Psoas muscle (tissue), 8 donors: ENCODE measurements around the gene NT5DC4. TPM values are rescaled to one million over a fixed set of nuclear protein-coding genes. Genes with fewer than 3 reads are reported as not detected.

ENCODE experiments used
- ATAC-seq, 4 donors: fragments of 200-7000 bp; cut with Tn5 transposase; one replicate each; pipeline ENCODE4 v1.9.1; 2020; ENCODE audit warnings: moderate library complexity in 3 of 4, mild to moderate bottlenecking in 2 of 4
- DNase-seq, 2 donors: peaks; one replicate each; pipeline ENCODE4 v3.0.0-alpha.2; 2020
- H3K27ac ChIP-seq: fragments of 200-600 bp; one replicate; pipeline ENCODE4 v1.8.0; 2022
- H3K27me3 ChIP-seq, 3 donors: fragments of 200-600 bp in 1 of 3; one replicate each; pipeline versions ENCODE4 v1.6.1 to v1.8.0; 2013 to 2022; ENCODE audit warnings: low read length in 2 of 3, mild to moderate bottlenecking in 2 of 3, moderate library complexity in 1 of 3; ENCODE audit not compliant: insufficient read depth in 3 of 3
- H3K36me3 ChIP-seq, 2 donors: fragments of 200-600 bp in 1 of 2; one replicate each; pipeline versions ENCODE4 v1.6.1 to v1.8.0; 2013 to 2022; ENCODE audit warnings: low read depth in 1 of 2, mild to moderate bottlenecking in 1 of 2, moderate library complexity in 1 of 2; ENCODE audit not compliant: insufficient read depth in 1 of 2
- H3K4me1 ChIP-seq: fragments of 200-600 bp; one replicate; pipeline ENCODE4 v1.8.0; 2022
- H3K4me3 ChIP-seq: fragments of 200-600 bp; one replicate; pipeline ENCODE4 v1.8.0; 2022; ENCODE audit warnings: mild to moderate bottlenecking
- H3K9me3 ChIP-seq: fragments of 200-600 bp; one replicate; pipeline ENCODE4 v1.8.0; 2022
- CTCF ChIP-seq: fragments of 200-600 bp; IDR thresholded peaks from one replicate; pipeline ENCODE4 v1.8.0; 2022; ENCODE audit warnings: antibody characterized with exemption
- WGBS, 3 donors: extraction: QIAGEN DNeasy Blood & Tissue Kit; methylation state at CpG; one replicate each; pipeline versions ENCODE4 v1.1.6 to v1.1.7; 2013; 5-methylcytosine and 5-hydroxymethylcytosine counted together
- intact Hi-C, 2 donors: fragments of 100-400 bp; cut with DNase I; formaldehyde crosslinking; loops; one replicate each; pipeline versions ENCODE4 v1.11.0 to v1.14.2; 2022
- polyA plus RNA-seq, 3 donors: library from polyadenylated mRNA; stranded (reverse); fragments of 200-250 nt; gene quantifications; one replicate each; pipeline ENCODE4 v1.2.3, GENCODE V29; 2013
- total RNA-seq, 4 donors: library from RNA; stranded (reverse); fragmentation: NEBNext Ultra II Directional in 2 of 4; extraction: Animal tissue kit (Norgen Biotek cat#: 25700) in 2 of 4; gene quantifications; one replicate each; pipeline versions ENCODE4 v1.2.1 to v1.2.4, GENCODE V29; 2021 to 2023
- donor health status: healthy with polysubstance abuse.
- donor health status: DM: no; HTN: no; CAD: no; lungs with moderate emphysema.
- donor health status: Bipolar disorder and iron deficiency.
- donor health status: healthy.
- donor health status: DM: yes; HTN: yes; CAD: no.
- donor health status: DM: no; HTN: no; CAD: no.
- donor health status: DM: no; HTN: no; CAD: no.
- donor health status: DM: yes; HTN: yes; CAD: no.

NT5DC4 gene
- total and polyA plus RNA-seq, 7 donors = not detected

- no peak for ATAC-seq
Measured at GRCh38 chr2:112685271-112685884, 35.4 kb upstream of the NT5DC4 start.

GRCh38 chr2:112686348-112687217 lies 34.2 kb upstream of the NT5DC4 start:
- intact Hi-C loops = no loop called here
- Histone ChIP-seq H3K9me3 (peaks cover 3% of the 10 kb centered on the region), H3K27me3 (no peaks in the 10 kb centered on the region), H3K36me3 (no peaks in the 10 kb centered on the region), H3K4me3 (no peak overlapping the region), H3K4me1 (peaks cover 11% of the 10 kb centered on the region), H3K27ac (no peak overlapping the region)
- TF ChIP-seq CTCF = no peak
- no peak for DNase-seq
- 59 to 78% (median 63%) methylated on average over 15 of the region's 15 CpGs for WGBS, 3 donors
- no peak for ATAC-seq

More at GRCh38 chr2:112685271-112685884, 35.4 kb upstream of the NT5DC4 start:
- 72 to 87% (median 76%) methylated on average over 4 of the region's 4 CpGs for WGBS, 3 donors
- TF ChIP-seq CTCF = no peak
- Histone ChIP-seq H3K27ac (no peak overlapping the region), H3K4me3 (no peak overlapping the region), H3K9me3 (peaks cover 3% of the 10 kb centered on the region), H3K4me1 (peaks cover 12% of the 10 kb centered on the region), H3K27me3 (no peaks in the 10 kb centered on the region), H3K36me3 (no peaks in the 10 kb centered on the region)
- DNase-seq = no peak
- intact Hi-C loops = no loop called here

- no peak for DNase-seq
- Histone ChIP-seq H3K4me1 (peaks cover 11% of the 10 kb centered on the region), H3K27ac (no peak overlapping the region), H3K9me3 (peaks cover 3% of the 10 kb centered on the region), H3K36me3 (no peaks in the 10 kb centered on the region), H3K27me3 (no peaks in the 10 kb centered on the region), H3K4me3 (no peak overlapping the region)
- intact Hi-C loops = no loop called here
- no peak for TF ChIP-seq CTCF
- no peak for ATAC-seq
- WGBS, 3 donors = 87 to 92% (median 89%) methylated on average over 6 of the region's 6 CpGs
Measured at GRCh38 chr2:112687522-112687921, 33.3 kb upstream of the NT5DC4 start.

GRCh38 chr2:112688086-112688880 lies 32.5 kb upstream of the NT5DC4 start:
- Histone ChIP-seq H3K36me3 (no peaks in the 10 kb centered on the region), H3K27me3 (no peaks in the 10 kb centered on the region), H3K9me3 (peaks cover 3% of the 10 kb centered on the region), H3K4me3 (no peak overlapping the region), H3K4me1 (peaks cover 11% of the 10 kb centered on the region), H3K27ac (no peak overlapping the region)
- intact Hi-C loops = no loop called here
- DNase-seq = no peak
- ATAC-seq = no peak
- TF ChIP-seq CTCF = no peak
- WGBS, 3 donors = 93 to 95% (median 93%) methylated on average over 14 of the region's 14 CpGs
